ENCODE results near the gene MANBA.

MANBA gene

DNA sequence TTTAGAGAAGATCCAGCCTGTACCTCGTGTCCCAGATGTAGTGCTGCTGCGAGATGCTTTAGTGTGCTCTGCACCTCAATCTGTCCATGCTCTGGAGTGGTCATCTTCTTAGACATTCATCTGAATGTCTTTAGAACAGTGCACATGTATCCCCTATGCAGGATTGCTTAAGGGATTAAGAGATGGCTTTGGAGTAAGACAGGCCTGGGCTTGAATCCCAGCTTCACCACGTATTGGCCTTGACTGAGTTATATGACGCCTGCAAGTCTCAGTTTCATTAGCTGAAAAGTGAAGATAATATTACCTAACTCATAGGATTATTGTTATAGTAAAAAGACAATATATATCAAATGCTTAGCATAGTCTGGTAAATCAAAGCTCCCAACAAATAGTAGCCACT is 161.3 kb downstream of the MANBA start:
- no peak overlapping the region for H3K4me3 ChIP-seq (replicated peaks; ENCODE audit: low read depth, low read length)
- DNase-seq (ENCODE audit: low read depth) = no peak

DNA sequence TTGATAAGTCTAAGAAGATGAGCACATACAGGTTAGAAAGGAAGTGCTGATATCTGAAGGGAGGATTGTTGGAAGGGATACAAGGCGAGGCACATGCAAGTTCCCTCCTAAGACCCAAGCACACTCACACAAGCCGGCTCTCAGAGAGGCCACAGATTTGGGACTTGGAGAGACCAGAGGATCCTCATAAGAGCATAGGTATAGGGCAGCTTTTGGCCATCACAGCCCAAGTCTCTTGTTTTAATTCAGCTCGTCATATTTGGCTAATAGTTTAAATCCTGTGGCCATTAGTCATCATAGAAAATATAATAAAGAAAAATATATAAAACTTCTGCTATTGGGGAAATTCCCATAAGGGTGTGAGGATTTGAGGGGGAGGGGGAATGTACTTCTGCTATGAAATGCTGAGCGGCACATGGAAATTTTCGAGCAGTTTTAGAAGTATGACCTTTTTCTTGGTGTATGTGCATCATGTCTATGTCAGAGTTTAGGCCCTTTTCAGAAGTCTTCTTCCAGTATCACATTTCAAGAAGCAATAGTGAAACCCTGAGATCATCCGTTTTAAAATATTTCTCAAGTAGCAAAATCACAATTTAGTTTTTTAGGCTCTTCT is 161.9 kb downstream of the MANBA start:
- no peak for DNase-seq (ENCODE audit: low read depth)
- TF ChIP-seq, protein P1, sequence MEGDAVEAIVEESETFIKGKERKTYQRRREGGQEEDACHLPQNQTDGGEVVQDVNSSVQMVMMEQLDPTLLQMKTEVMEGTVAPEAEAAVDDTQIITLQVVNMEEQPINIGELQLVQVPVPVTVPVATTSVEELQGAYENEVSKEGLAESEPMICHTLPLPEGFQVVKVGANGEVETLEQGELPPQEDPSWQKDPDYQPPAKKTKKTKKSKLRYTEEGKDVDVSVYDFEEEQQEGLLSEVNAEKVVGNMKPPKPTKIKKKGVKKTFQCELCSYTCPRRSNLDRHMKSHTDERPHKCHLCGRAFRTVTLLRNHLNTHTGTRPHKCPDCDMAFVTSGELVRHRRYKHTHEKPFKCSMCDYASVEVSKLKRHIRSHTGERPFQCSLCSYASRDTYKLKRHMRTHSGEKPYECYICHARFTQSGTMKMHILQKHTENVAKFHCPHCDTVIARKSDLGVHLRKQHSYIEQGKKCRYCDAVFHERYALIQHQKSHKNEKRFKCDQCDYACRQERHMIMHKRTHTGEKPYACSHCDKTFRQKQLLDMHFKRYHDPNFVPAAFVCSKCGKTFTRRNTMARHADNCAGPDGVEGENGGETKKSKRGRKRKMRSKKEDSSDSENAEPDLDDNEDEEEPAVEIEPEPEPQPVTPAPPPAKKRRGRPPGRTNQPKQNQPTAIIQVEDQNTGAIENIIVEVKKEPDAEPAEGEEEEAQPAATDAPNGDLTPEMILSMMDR (IDR thresholded peaks at IDR 0.05; ENCODE audit: low read length, missing control alignments) = no peak
- no peak overlapping the region for H3K4me3 ChIP-seq (replicated peaks; ENCODE audit: low read depth, low read length)

More for the DNA sequence above, 161.3 kb downstream of the MANBA start:
- TF ChIP-seq, protein P1 (IDR thresholded peaks at IDR 0.05; ENCODE audit: low read length, missing control alignments) = no peak

DNA sequence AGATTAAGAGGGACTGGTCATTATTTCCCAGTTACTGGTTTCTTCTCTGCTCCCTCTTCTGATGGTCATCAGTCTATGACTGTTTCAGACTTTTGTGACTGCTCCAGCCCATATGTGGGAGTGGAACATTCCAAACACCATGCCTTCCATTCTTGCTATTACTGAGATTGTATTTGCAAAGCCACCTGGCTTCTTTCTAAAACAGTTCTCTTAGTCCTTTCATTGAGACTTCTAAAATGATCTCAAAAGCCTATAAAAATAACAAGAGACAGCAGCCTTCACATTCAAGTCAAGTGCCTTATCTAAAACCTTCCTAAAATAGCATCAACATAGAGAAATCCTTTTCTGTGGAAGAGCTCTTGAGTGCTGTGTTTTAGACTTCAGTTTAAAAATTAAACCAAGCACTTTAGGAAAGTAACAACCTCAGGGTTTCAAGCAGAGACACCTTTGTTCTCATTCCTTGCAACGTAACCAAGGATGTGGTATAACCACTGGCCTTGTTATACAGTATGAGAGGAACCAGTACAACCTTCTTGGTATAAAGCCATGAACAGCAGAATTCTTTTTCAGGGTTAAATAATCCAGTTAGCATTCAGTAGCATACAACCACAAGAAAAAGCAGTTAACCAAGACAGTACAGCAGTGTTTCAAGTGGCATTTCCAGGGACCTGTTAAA is 162.5 kb downstream of the MANBA start:
- TF ChIP-seq, protein P1 (IDR thresholded peaks at IDR 0.05; ENCODE audit: low read length, missing control alignments) = no peak
- DNase-seq (ENCODE audit: low read depth) = peak; percentile 23
- no peak overlapping the region for H3K4me3 ChIP-seq (replicated peaks; ENCODE audit: low read depth, low read length)

DNA sequence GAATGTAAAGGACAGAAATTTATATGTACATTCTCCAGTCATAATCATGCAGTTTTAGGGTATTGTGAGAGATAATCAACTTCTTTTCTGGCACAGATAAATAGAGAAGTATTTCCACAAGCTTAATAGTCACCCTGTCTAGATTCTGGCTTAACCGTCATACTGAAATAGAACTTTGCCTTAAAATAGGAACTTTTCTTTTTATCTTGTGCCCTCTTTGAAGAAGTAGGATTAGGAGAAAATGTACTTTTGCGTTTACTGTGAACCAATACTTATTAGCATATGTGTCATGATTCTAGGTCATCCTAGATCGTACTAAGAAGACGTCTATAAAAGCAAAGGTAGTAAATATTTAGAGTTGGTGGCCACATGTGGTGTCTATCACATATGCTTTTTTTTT is 164.2 kb downstream of the MANBA start:
- H3K4me3 ChIP-seq (replicated peaks; ENCODE audit: low read depth, low read length) = no peak overlapping the region
- TF ChIP-seq, protein P1 (IDR thresholded peaks at IDR 0.05; ENCODE audit: low read length, missing control alignments) = no peak
- no peak for DNase-seq (ENCODE audit: low read depth)

DNA sequence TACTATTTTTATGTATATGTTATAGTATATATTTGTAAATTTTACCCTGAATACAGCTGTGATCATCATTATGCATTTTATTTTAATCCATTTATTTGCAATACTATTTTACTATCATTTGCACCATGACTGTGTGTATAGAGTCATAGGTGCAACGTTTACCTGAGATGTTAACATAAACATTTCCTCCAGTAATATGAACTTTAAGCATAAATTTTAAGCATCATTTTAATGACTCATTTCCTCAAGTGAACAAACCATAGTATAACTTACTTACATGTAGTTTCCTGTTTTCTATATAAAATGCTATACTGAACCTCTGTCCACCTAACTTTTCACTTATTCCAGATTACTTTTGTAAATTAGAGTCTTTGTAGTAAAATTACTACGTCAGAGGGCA is 166.8 kb downstream of the MANBA start:
- TF ChIP-seq, protein P1 (IDR thresholded peaks at IDR 0.05; ENCODE audit: low read length, missing control alignments) = no peak
- DNase-seq (ENCODE audit: low read depth) = no peak
- H3K4me3 ChIP-seq (replicated peaks; ENCODE audit: low read depth, low read length) = no peak overlapping the region

DNA sequence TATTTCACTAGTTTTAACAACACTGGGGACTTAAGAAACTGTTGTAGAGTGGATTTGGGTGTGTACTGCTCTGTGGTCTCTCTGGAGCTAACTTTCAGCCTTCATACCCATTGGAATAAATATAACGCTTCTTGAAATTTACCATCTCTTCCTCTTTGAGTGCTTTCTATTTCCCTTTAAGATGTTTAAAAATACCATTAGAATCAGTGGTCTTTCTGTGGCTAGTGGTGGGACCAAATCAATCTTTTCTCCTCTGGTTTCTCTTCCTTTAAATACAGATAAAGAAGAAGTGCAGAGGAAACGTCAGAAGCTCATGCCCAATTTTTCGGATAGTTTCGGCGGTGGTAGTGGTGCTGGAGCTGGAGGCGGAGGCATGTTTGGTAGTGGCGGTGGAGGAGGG is 167.6 kb downstream of the MANBA start:
- no peak for DNase-seq (ENCODE audit: low read depth)
- H3K4me3 ChIP-seq (replicated peaks; ENCODE audit: low read depth, low read length) = no peak overlapping the region
- TF ChIP-seq, protein P1 (IDR thresholded peaks at IDR 0.05; ENCODE audit: low read length, missing control alignments) = no peak

DNA sequence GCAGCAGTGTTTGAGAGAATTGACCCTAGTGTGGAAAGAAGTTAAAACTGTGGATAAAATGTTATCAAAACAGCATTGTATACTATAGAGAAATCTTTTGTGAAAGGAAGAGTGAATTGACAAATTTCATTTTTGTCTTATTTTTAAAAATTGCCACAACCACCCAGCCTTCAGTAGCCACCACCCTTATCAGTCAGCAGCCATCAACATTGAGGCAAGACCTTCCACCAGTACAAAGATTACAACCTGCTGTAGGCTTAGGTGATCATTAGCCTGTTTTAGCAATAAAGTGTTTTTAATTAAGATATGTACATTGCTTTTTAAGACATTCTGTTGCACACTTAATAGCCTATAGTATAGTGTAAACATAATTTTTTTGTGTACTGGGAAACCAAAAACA is 168.5 kb downstream of the MANBA start:
- no peak overlapping the region for H3K4me3 ChIP-seq (replicated peaks; ENCODE audit: low read depth, low read length)
- DNase-seq (ENCODE audit: low read depth) = no peak
- TF ChIP-seq, protein P1 (IDR thresholded peaks at IDR 0.05; ENCODE audit: low read length, missing control alignments) = no peak
